OCI-M2 (cell line): ENCODE measurements around the gene JAZF1.
"Not testable (repeated sequence)": the region's sequence is repeated elsewhere in the genome, so short reads cannot be mapped to it uniquely, and the experiment has no call there.

Experiments used
- DNase-seq: peaks from one replicate; lab custom pipeline; 2025; ENCODE audit not compliant: unreplicated experiment; lab: John Stamatoyannopoulos, UW

JAZF1 gene

GRCh38 chr7:27889800-27890199 is 290.8 kb downstream of the JAZF1 start:
- DNase-seq = no peak

- DNase-seq = no peak
These were observed 291.9 kb downstream of the JAZF1 start for GRCh38 chr7:27888736-27889135.

- not testable (repeated sequence) for DNase-seq
These were observed 293.9 kb downstream of the JAZF1 start for GRCh38 chr7:27886710-27887109.

GRCh38 chr7:27885652-27886051 is 294.9 kb downstream of the JAZF1 start:
- no peak for DNase-seq

- DNase-seq = no peak
These were observed 296.9 kb downstream of the JAZF1 start for GRCh38 chr7:27883696-27884095.

- DNase-seq = no peak
These were observed 303.8 kb downstream of the JAZF1 start for GRCh38 chr7:27876756-27877155.

- no peak for DNase-seq
These were observed 304.8 kb downstream of the JAZF1 start for GRCh38 chr7:27875832-27876231.

- no peak for DNase-seq
These were observed 305.5 kb downstream of the JAZF1 start for GRCh38 chr7:27875061-27875460.

GRCh38 chr7:27873981-27874957 is 306.3 kb downstream of the JAZF1 start:
- no peak for DNase-seq

GRCh38 chr7:27872356-27873275 is 308.0 kb downstream of the JAZF1 start:
- no peak for DNase-seq

GRCh38 chr7:27871866-27872265 is 308.7 kb downstream of the JAZF1 start:
- no peak for DNase-seq

- DNase-seq = no peak
These were observed 309.5 kb downstream of the JAZF1 start for GRCh38 chr7:27871086-27871485.

- no peak for DNase-seq
These were observed 310.0 kb downstream of the JAZF1 start for GRCh38 chr7:27870595-27870994.

GRCh38 chr7:27869056-27869455 is 311.5 kb downstream of the JAZF1 start:
- DNase-seq = no peak

GRCh38 chr7:27868131-27868550 is 312.5 kb downstream of the JAZF1 start:
- DNase-seq = no peak

GRCh38 chr7:27866828-27867672 is 313.5 kb downstream of the JAZF1 start:
- no peak for DNase-seq

- DNase-seq = no peak
These were observed 314.3 kb downstream of the JAZF1 start for GRCh38 chr7:27866256-27866655.

GRCh38 chr7:27863880-27864279 is 316.7 kb downstream of the JAZF1 start:
- DNase-seq = no peak

GRCh38 chr7:27861747-27862146 is 318.8 kb downstream of the JAZF1 start:
- no peak for DNase-seq

- DNase-seq = no peak
These were observed 319.8 kb downstream of the JAZF1 start for GRCh38 chr7:27860800-27861199.
